HG02884 (cell line): ENCODE measurements around the gene CTSG.
"Not testable (repeated sequence)": the region's sequence is repeated elsewhere in the genome, so short reads cannot be mapped to it uniquely, and the experiment has no call there.

Experiments
- ATAC-seq: cut with Tn5 transposase; IDR thresholded peaks from one replicate; pipeline ENCODE4 v1.9.1; 2021; ENCODE audit warnings: mild to moderate bottlenecking, moderate library complexity; ENCODE audit not compliant: unreplicated experiment

CTSG gene, protein sequence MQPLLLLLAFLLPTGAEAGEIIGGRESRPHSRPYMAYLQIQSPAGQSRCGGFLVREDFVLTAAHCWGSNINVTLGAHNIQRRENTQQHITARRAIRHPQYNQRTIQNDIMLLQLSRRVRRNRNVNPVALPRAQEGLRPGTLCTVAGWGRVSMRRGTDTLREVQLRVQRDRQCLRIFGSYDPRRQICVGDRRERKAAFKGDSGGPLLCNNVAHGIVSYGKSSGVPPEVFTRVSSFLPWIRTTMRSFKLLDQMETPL

DNA sequence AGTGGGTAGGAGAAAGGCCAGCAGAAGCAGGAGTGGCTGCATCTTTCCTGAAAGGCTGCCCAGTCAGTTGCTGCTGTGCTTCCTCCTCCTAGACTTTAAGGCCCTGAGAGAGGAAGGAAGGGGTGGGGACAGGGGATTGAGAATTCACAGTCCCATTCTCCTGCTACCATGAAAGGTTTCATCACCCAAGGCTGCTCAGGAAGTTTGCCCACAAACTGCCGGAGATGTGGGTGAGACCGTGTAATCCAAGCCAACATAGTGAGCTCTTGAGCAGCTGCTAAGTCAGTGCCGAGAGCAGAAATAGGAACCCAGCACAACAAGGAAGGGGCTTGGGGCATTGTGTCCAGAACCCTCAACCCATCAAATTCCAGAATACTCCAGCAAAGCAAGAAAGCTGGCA is at the start of gene CTSG:
CTSG (minus strand) TSS at position 69 of the 400 bp plus-strand sequence; CDS start at position 42, 27 bp downstream.
- no peak for ATAC-seq

DNA sequence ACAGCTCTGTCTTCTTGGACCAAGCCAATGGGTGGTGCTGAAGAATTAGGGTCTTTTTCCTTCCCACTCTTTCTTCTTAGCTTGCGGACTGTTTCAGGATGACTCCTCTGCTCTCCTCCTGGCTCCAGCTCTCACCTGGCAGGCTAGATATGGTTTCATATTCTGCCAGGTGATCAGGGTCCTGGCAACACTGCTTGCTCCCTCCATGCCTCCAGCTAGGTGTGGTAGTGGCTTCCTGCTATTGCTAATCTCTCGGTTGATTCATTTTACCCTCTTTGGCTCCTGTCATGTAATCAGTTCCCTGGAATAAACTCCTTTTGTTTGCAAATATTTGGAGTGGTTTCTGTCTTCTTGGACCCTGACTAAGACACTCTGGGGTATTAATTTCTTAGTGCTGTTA is 37.7 kb upstream of the CTSG start:
- ATAC-seq: no peak

DNA sequence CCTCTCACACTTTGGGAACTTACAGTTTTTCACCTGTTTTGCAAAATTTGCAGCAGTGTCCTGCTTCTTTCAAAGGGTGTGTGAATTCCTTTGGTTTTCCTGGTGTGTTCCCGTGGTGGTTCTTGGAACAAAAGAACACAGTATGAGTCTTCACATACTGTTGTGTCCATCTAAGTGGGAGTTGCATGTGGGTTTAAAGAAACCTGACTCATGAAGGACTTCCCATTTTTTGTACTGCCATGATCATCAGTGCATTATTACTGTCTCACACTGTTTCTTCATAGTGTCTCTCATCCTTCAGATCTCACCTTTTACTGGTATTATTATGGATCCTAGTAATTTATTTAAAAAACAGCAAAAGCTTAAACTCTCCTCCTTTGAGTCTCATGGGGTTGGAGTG is 37.2 kb upstream of the CTSG start:
- peak; percentile 45 for ATAC-seq

DNA sequence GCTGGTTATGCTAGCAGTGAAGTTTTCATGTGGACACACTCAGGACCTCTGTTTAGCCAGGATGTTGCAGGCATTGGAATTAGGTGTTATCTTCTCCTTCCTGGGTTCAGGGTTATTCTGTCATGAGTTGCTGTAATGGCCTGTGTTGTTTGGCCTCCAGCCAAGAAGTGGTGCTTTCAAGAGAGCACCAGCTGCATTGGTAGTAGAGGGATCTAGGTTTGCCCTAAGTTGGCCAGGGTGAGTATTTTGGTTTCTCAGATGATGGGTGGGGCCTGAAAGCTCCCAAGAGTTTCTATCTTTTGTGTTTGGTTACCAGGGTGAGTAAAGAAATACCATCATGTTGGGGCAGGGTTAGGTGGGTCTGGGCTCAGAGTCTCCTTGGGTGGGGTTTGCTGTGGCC is 36.1 kb upstream of the CTSG start:
- ATAC-seq: no peak

DNA sequence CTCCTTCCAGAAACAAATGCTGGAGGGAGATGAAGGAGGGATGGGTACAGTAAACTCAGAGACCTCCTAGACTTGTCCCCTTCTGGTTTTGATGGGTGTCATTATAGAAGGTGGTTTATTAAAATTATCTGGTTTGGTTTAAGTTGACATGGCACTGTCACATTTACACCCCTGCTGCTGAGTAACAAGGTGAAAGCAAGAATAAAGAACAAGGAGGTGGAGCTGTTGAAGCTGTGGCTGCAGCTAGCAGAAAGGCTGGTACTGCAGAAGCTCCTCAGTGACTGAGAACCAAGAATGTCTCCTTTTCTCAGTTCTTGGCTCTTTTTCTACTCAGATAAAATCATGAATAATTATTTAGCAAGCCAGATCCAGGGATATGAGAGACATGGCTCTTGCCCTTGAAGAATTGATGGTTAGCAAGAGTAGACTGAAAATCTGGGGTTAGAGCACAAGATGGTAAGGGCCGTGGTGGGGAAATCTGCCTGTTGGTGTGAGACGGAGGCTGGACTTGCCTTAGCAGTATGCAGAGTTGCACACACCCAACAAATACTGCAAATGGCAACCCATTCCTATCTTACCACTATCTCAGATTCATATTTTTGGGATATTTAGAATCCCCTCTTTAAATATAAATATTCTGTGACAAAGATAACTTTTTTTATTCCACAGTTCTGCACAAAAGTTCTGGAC is 33.8 kb upstream of the CTSG start, which contains the start of gene GZMH:
GZMH (minus strand) TSS at position 31 of the 690 bp plus-strand sequence. CDS start 72 bp downstream, outside the sequence.
- no peak for ATAC-seq

DNA sequence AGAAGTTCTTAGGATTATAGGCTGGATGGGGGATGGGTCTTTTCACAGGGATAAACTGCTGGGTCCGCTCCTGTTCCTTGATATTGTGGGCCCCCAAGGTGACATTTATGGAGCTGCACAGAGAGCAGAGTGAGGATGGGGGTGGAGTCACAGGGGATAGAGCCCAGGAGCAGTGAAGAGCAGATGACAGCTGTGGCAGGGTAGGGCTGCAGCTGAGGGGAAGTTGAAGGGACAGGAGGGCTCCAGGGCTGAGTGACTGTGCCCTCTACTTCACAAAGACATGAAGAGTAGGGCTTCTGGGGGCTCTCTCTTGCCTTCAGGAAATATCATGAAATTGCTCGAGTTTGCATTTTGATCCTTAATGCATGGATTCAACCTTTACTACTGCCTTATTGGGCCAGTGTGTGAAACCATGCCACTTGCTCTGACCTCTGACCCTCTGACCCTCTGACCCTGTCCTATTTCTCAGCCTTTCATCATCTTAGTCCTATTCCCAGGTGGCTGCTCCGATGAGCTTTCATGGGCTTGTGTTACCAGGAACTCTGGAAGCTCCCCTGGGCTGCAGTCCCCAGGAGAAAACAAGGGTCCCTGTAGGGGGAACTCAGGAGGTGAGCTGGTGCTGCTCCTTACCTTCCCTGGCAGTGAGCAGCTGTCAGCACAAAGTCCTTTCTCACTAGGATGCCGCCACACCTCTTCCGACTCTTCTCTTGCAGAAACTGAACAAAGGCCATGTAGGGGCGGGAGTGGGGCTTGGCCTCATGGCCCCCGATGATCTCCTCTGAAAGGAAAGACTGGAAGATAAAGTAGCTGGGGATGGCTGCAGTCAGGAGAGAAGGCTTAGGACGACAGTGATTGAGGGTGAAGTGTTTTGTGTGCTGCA is 31.8 kb upstream of the CTSG start:
- ATAC-seq: no peak

DNA sequence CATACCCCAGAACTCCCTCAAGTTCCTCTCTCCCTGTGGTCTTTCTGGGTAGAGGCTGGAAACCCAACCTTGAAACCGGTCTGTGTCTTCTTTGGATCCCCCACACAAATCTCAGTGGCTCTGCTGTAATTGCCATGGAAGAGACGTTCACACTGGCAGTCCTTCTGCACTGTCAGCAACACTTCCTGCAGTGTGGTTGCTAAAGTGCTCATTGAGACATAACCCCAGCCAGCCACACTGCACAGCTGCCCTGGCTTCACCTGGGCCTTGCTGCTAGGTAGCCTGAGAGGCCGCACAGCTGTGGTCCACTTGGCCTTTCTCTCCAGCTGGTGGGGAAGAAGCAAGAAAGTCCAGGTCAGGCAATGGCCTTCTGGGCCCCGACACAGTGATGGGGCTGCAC is 31.0 kb upstream of the CTSG start:
- no peak for ATAC-seq

DNA sequence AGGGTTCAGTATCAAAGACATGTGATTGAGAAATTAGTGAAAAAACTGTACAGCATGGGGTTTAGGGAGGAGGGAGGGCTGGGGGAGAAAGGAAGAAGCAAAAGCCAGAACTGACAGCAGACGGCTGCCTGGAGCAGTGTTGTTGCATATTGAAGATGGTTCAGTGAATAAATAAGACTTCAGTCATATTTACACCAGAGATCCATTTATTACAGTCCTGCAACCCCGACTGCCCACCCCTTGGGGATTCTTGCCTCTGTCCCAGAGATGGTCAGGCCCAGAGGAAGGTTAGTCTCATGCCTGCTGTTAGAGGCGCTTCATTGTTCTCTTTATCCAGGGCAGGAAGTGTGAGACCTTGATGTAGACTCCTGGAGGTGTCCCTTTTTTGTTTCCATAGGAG is 30.2 kb upstream of the CTSG start:
- ATAC-seq: no peak

DNA sequence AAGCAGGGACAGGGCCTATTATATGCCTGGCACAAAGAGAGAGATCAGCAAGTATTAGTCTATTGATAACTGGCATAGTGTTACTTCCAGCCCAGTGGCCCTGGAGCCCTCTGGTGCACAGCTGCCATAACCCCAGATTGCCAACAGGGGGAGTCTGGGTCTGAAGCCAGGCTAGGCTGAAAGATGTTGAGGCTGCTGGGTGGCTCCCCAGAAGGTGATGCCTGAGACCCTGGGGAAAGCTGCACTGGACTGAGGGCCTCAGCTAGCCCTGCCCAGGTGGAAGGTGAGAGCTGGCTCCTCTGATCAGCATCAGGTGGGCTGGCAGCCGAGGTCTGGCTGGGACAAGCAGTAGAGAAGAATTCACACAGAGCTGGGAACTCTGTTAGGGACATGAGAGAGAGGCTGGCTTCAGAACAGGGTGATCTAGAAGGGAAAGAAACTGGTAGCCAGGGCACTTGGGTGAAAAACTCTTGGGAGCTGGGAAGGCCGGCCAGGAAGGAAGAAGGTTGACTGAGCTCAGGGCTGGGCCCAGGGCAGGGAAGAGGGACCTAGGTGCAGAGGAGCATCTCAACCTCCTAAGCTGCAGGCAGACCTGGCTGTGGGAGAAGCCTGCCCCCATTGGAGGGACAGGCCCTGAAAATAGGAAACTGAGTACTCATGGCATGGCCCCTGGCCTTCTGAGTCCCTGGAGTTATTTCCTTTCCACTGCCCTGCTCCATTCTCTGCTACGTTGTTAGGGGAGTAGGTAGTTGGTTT is 29.6 kb upstream of the CTSG start:
- ATAC-seq: peak; percentile 71

DNA sequence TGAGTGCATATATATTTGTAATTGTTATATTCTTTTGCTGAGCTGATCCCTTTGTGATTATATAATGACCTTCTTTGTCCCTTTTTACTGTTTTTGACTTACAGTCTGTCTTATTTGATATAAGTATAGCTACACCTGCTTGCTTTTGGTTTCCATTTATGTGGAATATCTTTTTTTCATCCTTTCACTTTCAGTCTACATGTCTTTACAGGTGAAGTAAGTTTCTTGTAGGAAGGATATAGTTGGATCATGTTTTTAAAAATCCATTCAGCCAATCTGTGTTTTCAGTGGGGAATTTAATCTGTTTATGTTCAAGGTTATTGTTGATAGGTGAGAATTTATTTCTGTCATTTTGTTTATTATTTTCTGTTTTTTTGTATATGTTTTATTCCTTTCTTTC is 21.4 kb upstream of the CTSG start:
- no peak for ATAC-seq

DNA sequence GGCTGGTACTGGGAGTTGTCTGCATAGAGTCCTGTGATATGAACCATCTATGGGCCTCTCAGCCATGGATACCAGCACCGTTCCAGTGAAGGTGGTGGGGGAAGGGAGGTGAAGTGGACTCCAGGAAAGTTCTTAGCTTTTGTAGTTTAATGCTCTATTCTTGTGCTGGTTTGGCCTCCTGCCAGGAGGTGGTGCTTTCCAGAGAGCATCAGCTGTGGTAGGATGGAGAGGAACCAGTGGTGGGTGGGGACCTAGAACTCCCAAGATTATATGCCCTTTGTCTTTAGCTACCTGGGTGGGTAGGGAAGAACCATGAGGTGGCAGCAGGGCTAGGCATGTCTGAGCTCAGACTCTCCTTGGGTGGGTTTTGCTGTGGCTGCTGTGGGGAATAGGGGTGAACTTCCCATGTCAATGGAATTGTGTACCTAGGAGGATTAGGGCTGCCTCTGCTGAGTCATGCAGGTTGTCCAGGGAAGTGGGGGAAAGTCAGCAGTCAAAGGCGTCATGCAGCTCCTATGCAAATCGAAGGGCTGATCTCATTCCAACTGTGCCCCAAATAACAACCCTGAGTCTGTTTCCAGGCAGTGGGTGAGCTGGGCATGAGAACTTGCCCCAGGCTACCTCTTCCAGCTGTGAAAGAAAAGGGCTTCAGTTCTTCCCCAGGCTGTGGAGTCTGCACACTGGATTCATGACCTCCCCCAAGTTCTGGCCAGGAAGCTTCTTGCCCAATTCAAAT is 19.2 kb upstream of the CTSG start:
- ATAC-seq: no peak

DNA sequence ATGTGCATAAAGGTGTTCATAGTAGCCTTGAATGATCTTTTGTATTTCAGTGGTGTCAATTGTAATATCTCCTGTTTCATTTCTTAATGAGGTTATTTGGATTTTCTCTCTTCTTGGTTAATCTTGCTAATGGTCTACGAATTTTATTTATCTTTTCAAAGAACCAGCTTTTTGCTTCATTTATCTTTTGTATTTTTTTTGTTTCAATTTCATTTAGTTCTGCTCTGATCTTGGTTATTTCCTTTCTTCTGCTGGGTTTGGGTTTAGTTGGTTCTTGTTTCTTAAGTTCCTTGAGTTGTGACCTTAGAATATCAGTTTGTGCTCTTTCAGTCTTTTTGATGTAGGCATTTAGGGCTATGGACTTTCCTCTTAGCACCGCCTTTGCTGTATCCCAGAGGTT is 15.0 kb upstream of the CTSG start:
- ATAC-seq: not testable (repeated sequence)

DNA sequence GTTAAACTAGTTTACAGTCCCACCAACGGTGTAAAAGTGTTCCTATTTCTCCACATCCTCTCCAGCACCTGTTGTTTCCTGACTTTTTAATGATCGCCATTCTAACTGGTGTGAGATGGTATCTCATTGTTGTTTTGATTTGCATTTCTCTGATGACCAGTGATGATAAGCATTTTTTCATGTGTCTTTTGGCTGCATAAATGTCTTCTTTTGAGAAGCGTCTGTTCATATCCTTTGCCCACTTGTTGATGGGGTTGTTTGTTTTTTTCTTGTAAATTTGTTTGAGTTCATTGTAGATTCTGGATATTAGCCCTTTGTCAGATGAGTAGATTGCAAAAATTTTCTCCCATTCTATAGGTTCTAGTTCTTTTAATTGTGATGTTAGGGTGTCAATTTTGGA is 8.4 kb upstream of the CTSG start:
- ATAC-seq: not testable (repeated sequence)

DNA sequence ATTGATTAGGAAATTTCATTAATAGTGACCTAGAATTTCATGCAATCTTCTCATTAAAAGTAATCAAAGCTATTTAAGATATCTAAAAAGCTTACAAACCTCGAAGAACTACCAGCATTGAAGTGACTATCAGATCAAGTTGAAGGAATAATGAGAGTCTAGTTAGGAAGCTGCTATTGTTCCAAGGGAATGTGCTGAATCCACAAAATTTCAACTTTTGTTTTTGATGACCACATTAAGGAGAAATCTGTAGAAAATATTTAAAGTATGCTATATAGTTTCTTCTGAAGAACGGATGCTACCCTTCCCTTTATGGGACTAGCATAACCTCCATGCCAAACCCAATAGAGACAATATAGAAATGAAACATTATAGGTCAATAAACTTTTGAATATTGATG is 2.5 kb upstream of the CTSG start:
- no peak for ATAC-seq

DNA sequence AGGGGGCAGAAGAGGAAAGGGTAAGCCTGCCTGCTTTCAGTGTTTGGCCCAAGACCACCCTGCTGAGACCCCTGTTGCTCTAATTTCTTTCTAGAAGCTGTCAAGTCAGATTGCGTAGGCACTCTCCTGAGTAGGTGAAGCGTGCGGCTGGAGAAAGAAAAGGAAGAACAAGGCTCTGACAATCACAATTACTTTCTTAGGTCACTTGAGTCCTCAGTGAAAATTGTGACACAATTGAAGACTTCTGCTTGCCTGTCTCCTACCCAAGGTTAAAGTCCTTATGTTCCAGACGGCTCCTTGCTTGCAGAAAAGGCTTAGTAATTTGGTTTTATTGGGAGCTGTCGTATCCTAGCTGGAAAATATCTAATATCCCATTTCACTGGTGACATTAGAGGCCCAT is 721 bp upstream of the CTSG start:
- no peak for ATAC-seq

DNA sequence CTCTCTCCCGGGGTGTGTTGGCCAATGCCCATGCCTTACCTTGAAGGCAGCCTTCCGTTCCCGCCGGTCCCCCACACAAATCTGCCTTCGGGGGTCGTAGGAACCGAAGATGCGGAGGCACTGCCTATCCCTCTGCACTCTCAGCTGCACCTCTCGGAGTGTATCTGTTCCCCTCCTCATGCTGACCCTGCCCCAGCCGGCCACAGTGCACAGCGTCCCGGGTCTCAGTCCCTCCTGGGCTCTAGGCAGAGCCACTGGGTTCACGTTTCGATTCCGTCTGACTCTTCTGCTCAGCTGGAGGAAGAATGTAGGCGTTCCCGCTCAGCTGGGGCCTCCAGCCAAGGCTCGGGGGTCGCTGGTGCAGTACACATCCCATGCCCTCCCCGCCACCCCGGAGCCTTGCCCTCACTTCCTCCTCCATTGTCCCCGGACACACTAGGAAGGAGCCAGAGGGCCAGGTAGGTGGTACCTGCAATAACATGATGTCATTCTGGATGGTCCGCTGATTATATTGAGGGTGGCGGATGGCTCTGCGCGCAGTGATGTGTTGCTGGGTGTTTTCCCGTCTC is 1.8 kb downstream of the CTSG start:
- no peak for ATAC-seq

DNA sequence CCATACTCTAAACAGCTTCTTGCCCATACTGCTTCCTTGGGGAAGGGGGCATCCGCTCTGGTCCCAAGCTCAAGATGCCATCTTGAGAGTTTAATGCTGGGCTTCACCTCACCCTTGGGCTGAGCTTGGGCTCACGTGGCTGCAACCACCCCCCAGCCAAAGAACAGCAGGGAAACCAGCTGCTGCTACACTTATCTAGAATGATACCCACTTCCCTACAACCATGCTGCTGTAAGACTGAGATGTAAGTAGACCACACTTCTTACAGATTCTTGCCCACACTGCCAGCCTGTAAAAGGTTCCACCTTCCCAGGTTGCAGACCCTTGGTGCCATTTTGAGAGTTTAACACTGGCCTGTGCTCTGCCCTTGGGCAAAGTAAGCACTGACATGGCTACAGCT is 9.7 kb downstream of the CTSG start:
- ATAC-seq: no peak

DNA sequence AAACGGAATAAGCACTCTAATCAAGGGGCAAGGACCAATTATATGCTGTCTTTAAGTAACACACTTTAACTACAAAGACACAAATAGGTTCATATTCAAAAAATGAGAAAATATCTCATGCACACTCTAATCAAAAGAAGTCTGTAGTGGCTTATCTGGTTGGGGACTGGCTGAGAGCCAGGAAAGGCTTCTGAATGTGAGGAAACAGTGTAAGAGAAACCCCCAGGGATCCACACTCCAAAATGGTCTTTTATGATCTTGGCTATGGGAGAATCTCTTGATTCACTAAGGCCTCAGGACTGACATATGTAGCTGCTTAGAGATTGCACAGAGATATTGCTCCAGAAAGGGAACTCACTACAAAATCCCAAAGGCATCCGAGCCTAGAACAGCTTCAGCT is 10.3 kb downstream of the CTSG start:
- no peak for ATAC-seq

DNA sequence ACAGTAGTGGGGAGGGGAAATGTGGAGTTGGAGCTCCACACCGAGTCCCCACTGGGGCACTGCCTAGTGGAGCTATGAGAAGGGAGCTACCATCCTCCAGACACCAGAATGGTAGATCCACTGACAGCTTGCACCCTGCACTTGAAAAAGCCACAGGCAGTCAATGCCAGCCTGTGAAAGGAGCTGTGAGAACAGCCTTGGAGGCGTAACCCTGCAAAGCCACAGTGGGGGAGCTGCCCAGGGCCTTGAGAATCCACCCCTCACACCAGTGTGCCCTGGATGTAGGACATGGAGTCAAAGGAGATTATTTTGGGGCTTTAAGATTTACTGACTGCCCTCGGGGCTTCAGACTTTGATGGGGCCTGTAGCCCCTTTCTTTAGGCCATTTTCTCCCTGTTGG is 12.5 kb downstream of the CTSG start:
- ATAC-seq: no peak

DNA sequence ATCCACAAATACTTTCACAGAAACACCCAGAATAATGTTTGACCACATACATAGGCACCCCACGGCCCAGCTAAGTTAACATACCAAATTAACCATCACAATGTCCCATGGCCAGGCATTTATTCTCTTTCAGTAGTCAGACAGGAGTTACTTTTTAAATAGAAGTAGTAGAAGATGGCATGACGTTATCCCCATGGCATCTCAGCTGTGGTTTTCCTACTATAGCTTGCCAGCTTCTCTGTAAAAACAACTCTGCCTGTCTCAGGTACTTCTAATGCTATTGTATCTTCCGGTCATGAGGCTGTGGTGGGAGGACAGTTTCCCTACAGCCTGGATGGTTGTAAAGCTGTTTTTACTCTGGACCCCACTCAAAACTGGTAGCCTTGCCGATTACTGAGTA is 19.3 kb downstream of the CTSG start:
- ATAC-seq: no peak
